NCI-H1092 treated with DMSO at 0.1 percent for 48 hours (cell line): ENCODE measurements around the gene TMEM271.
"Not testable (repeated sequence)": the region's sequence is repeated elsewhere in the genome, so short reads cannot be mapped to it uniquely, and the experiment has no call there.

ENCODE experiments used
- DNase-seq: peaks from one replicate; lab custom pipeline; 2025; lab: John Stamatoyannopoulos, UW

Gene TMEM271

DNA sequence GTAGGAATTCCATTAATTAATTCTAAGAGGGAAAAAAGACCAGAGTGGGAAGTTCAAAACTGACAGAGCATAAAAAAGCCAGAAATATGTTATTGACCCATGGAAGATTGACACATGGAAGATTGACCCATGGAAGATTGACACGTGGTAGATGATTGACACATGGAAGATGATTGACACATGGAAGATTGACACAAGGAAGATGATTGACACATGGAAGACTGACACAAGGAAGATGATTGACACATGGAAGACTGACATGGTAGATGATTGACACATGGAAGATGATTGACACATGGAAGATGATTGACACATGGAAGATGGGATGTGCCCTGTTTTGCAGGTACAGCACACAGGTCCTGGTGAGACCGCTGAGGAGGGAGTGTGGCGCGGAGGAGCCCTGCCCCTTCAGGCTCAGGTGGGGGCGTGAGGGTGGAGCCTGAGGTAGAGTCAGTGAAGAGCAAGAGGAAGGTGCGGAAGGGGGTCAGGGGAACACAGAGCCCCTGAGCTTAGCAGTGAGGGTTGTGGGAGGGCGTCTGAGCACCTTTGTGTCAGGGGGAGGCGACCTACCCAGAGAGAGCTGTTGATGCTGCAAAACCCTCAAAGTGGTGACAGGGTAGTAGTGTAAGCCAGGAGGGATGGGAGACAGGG lies 33.4 kb upstream of the TMEM271 start:
- no peak for DNase-seq

DNA sequence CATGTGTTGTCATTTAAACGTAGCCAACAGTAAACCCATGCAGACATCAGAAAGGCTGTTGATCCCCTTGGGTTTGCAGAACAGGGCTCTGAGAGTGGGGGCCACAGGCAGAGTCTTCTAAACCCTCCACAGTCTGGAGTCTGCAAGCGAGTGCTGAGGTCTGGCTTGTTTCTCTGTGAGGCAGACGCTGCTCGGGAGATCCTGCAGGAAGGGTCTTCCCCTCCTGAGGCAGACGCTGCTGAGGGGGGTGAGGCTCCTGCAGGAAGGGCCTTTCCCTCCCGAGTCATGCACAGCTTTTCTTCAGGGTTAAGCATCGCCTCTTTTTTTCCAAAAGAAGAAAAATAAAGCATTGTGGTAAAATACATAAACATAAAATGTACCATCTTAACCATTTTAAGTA lies 32.1 kb upstream of the TMEM271 start:
- no peak for DNase-seq

DNA sequence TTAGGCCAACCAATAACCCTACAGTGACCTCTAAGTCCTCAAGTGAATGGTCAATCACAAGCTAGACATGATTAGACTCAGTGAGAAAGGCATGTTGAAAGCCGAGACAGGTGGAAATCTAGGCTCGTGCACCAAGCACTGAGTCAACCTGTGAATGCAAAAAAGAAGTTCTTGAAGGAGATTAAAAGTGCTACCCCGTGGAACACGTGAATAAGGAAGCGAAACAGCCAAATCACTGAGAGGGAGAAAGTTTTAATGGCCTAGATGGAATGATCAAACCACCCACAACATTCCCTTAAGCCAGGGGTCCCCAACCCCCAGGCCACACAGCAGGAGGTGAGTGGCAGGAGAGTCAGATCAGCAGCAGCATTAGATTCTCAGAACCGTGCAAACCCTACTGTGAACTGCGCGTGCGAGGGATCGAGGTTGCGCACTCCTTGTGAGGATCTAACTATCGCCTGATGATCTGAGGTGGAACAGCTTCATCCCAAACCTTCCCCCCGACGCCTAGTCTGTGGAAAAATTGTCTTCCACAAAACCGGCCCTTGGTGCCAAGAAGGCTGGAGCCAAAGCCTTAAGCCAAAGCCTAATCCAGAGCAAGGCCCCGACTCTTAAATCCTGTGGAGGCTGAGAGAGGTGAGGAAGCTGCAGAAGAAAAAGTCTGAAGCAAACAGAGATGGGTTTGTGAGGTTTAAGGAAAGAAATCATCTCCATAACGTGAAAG lies 29.8 kb upstream of the TMEM271 start:
- DNase-seq, result no peak

DNA sequence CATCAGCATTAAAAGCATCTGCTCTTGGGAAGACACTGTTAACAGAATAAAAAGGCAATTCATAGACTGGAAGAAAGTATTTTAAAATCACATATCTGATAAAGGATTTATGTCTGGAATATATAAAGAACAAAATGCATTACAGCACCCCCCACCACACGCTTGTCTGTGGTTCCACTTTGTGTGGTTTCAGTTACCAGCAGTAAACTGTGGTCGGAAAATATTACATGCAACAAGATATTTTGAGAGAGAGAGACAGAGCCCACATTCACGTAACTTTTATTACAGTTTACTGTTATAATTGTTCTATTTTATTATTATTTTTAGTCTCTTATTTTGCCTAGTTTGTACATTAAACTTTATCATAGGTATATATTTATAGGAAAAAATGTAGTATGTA lies 28.0 kb upstream of the TMEM271 start:
- no peak for DNase-seq

DNA sequence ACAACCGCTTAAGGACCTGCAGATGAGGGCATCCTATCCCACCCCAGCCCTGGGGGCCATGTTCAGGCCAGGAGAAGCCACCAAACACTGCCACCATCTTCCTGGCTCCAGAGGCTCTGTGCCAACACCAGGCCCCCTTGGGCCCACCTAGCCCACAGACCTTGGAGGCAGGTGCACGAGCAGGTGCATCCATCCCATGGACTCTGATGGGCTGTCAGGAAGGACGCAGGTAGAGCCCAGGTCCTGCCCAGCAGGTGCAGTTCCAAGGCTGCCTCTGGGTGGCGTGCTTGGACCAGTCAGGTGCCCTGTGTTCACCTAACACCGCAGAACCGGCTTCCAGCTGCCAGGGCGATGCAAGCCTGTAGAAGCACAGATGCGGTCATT lies 26.5 kb upstream of the TMEM271 start:
- peak; percentile 61 for DNase-seq

DNA sequence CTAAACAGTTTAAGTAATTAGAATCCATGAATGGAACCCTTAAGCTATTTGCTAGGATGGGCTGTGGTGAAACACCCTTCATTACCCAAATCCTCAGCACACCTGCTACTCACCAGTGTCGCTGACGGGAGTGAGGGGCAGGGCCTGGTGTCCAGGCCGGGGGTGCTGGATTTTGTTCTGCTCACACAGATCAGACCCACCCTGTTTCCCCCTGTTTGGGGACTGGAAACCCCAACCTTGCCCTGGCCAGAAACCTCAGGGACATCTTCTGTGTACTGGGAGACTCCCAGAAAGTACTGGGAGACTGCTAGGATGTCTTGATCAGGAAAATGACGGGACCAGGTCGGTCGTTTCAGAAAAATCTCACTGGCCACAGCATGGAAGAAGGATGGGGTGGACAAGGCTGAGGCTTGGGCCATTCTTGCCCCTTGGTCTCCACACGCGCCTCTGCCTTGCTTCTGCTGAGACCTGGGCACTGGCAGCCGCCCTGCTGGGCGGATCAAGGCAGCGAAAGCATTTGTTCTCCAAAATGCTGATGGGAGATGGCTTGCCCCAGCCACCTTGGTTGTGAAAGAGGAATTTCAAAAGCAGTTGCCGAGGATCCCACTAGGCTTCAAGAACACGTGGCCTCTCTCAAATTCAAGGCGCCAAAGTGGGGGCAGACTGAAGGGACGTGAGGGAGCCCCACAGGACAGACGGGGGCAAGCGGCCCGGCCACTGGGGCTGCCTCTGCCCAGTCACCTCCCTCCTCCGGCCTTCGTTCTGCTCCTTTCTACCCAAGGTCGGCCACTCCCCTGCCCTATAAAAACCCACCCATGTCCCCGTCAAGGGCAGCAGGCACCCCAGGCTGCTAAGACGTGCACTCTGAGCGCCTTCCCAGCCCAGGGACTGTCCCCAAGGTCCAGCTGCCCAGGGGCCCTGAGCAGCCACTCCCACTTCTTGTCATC lies 25.8 kb upstream of the TMEM271 start:
- no peak for DNase-seq

DNA sequence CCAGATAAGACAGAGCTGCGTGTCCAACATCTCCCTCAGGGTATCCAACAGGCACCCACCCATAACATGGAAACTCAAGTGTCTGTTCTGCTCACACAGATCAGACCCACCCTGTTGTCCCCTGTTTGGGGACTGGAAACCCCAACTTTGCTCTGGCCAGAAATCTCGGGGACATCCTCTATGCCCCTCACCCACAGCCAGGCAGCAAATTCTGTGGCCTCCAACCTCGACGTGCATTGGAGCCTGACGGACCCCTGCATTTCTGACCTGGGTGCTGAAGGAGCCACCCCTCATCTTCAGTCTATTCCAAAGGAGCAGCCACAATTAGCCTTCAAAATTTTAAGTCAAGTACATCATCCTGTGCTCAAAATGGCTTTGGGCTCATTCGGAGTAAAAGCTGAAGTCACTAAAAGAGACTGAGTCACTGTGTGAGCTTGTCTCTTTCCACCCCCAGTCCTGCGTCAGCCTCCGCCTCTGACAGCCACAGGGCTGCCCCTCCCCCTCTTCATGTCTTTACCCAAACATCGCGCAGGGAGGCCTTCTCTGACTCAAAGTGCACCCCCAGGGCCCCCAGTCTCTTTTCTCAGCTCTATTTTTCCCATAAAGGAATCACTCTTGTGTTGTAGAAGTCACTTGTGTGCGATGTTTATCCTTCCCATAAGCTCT lies 24.9 kb upstream of the TMEM271 start:
- DNase-seq, result no peak

DNA sequence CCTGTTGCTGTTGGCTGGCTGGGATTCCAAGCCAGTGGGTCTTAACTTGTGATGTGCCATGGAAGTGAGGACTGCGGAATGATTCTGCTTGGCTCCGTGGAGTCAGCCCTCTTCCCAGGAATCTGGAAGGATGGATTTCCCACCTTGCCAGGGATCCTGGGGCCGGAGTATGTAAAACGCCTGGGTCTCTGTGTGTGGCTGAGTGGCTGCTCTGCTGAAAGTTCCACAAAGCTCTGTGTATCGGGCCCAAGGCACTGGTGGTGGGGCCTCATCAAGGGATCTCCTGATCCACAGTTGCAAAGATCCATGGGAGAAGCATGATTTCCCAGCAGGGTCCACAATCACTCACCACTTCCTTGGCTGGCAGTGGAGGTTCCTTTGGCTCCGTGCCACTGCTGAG lies 24.1 kb upstream of the TMEM271 start:
- DNase-seq, result peak; percentile 2

DNA sequence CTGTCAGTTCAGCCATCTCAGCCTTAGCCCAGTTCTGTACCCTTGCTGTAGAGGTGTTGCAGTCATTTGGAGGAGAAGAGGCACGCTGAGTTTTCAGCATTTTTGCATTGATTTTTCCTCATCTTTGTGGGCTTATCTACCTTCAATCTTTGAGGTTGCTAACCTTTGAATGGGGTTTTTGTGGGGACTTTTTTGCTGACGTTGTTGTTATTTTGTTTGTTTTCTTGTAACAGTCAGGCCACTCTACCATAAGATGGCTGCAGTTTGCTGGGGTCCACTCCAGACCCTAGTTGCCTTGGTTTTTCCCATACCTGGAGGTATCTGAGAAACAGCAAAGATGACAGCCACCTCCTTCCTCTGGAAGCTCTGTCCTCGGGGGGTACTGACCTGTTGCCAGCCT lies 22.8 kb upstream of the TMEM271 start:
- no peak for DNase-seq

DNA sequence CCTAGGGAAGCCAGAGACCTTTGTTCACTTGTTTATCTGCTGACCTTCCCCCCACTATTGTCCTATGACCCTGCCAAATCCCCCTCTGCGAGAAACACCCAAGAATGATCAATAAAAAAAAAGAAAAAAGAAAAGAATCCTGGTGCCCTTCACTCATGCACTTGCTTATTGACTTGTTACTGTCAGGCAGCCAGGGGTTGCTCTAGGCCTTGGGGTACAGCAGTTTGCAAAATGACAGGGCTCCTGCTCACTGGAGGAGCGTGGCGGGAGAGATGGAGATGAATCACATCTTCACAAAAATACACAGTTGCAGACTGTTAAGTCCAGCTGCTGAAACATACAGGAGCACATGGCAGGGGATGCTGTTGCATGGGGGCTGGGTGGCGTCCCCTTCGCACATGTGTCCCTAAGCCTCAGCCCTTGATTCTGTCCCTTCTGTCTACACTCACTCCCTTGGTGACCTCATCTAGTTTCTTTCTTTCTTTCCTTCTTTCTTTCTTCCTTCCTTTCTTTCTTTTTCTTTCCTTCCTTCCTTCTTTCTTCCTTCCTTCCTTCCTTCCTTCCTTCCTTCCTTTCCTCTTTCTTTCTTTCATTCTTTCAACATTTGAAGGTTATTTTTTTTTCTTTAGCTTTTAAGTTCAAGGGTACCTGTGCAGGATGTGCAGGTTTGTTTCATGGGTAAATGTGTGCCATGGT lies 16.9 kb upstream of the TMEM271 start:
- no peak for DNase-seq

DNA sequence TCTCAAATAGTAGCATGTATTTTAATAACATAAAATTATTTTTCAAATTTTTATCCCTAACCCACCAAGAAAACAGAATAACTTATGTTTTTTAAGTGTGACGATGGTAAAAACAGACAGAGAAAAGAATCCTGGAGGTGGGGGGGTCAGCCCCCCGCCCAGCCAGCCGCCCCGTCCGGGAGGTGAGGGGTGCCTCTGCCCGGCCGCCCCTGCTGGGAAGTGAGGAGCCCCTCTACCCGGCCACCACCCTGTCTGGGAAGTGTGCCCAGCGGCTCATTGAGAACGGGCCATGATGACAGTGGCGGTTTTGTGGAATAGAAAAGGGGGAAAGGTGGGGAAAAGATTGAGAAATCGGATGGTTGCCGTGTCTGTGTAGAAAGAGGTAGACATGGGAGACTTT lies 16.1 kb upstream of the TMEM271 start:
- DNase-seq, result not testable (repeated sequence)

DNA sequence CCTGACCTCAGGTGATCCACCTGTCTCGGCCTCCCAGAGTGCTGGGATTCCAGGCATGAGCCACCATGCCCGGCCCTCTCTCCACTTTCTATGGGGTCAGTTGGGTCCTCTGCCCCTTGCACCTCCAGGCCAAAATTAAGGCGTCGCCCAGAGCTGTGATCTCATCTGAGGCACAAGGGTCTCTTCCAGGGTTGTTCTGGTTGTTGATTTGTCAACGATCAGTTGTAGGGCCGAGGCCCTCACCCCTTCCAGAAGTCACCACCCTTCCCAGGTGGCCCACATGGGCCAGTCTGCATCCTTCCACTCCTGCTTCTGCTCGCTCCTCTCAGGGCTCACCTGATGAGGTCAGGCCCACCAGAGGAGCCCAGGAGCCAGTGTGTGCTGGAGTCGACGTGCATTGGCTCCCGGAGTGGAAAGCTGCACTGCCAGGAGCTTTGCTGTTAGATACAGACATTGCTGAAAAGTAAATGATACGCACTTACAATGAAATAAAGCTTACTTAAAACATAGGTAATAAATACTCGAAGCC lies 14.3 kb upstream of the TMEM271 start:
- no peak for DNase-seq

DNA sequence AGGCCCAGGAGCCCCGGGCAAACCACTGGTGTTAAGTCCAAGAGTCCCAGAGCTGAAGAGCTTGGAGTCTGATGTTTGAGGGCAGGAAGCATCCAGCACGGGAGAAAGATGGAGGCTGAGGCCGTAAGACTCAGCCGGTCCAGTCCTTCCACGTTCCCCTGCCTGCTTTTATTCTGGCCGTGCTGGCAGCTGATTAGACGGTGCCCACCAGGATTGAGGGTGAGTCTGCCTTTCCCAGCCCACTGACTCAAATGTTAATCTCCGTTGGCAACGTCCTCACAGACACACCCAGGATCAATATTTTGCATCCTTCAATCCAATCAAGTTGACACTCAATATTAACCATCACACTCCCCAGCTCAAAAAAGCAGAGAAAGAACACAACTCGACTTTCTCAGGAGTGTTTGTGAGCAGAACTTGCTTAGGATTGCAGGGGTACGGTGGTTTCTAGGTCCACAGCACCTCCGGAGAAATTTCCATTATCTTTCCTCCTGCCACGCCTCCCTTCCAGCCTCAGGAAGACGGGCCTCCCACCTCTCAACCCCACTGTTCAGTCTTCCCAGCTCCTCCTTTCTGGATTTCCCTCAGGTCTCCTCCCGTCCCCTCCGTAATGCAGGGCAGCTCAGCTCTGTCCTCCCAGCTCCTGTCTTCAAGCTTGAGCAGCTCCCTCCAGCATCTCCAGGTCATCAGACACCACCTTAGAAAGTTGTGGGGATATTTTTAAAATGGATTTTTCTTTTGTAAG lies 13.3 kb upstream of the TMEM271 start:
- no peak for DNase-seq

DNA sequence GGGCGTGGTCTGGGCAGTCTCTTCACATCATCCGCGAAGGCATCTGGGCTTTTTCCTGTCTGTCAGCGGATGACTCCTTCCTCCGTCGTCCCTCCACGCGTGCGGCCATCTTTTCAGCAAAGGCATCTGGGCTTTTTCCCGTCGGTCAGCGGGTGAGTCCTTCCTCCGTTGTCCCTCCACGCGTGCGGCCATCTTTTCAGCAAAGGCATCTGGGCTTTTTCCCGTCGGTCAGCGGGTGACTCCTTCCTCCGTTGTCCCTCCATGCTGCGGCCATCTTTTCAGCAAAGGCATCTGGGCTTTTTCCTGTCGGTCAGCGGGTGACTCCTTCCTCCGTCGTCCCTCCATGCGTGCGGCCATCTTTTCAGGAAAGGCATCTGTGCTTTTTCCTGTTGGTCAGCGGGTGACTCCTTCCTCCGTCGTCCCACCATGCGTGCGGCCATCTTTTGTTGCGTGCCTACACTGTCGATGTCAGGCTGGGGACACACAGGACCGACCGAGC lies 12.3 kb upstream of the TMEM271 start:
- DNase-seq, result no peak

DNA sequence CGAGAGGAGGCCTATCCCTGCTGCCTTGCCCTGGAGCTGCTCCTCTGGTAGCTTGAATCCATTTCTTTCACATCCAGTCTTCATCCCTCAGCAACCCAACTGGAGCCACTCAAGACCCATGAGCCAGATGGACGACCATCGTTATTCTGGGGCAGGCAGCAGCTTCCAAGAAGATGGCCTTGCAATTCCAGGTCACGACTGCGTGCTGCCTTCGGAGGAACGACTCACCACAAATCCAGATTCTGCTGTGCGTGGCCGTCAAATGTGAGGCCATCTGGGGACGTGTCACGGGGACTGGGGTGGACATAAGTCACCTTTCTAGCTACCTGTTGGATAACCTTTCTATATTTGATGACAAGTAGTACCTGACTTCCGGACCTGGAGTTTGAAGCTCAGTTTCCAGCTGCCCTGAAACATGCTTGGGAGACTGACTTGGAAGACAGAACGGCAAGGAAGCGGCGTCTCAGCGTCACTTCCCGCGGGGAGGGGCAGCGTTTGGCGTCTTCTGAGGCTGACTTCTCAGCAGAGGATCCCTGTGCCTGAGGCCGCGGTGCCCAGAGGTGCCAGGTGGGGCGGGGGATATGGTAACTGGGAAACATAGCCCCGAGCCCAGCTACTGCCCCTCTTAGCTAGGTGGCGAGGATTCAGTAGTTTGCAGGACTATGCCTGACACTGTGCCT lies 11.7 kb upstream of the TMEM271 start:
- DNase-seq, result no peak

DNA sequence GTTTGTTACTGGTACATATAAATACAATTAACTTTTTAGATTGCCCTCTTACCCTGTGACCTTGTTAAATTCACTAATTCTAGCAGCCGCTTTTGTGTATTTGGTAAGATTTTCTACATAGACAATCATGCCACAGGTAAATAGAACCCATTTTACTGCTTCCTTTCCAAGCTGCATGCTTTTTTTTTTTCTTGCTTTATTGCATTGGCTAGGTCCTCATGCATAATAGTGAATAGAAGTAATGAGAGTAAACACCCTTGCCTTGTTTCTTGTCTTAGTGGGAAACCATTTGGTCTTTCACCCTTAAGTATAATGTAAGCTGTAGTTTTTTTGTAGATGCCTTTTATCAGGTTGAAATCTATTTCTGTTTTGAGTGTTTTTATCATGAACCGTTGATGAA lies 7.7 kb upstream of the TMEM271 start:
- no peak for DNase-seq

DNA sequence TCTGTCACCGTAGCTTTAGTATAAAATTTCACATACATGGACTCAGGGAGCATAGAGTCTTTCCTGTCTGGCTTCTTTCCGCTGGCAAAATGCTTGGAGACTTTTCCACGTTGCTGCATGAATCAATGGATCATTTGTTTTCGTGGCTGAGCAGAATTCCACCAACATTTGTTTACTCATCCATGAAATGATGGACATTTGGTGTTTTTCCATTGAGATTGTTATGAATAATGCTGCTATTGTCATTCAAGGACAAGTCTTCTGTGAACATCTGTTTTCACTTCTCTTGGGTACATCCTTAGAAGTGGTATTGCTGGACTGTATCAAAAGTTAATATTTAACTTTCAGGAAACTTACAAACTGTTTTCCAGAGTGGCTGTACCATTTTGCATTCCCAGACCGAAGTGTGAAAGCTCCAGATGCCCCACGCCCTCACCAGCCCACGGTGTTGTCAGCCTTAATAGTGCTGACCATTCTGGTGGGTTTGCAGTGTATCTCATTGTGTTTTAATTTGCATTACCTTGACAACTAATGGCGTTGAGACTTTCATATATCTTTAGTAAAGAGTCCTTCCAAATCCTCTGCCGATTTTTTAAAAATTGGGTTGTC lies 5.8 kb upstream of the TMEM271 start:
- DNase-seq, result no peak

DNA sequence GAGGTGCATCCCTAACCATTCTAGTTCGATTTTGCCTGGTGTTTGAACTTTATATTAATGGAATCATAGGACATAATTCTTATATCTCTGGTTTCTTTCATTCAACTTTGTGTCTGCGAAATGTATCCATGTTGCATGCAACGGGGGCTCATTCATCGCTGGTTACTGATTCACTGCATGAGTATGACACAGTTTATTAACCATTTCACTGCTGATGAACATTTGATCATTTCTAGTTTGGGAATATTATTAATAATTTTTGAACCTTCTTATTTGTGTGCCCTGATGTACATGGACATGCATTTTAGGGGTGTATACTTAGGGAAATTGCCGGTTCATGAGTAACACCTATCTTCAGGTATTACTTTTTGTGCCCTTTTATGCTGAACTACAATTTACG lies 5.1 kb upstream of the TMEM271 start:
- no peak for DNase-seq

DNA sequence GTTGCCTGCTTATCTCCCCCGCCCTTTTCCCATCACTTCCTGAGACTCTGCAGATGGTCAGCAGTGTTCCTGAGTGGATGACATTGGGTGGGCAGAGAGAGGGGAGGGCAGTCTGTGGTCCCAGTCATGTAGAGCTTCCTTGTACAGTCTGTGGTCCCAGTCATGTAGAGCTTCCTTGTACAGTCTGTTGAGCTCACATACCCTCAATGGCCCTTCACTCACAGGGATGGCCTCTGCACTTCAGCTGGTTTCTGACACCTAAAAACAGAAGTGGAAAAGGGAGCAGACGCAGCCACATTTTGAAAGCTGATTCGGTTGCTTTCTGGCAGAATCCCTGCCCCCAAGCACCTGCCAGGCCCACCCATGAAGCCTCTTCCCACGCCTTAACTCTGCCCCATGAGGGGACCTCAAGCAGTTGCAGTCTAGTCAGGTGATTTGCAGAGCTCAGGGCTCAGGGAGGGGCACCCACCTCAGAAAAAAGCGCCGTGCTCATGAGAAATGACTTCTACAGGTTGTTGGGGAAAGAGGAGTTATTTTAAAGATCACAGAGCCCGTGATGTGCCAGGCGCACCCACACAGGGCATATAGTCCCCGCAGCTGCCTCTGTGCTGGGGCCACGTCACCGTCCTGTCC lies 3.6 kb upstream of the TMEM271 start:
- DNase-seq, result no peak
